GM08714 (cell line): Measurements from ENCODE around the gene ZDHHC8.

Experiments used
- H3K4me3 ChIP-seq: fragments of 200-500 bp; sonication (Bioruptor generic); 2 replicates; pipeline ENCODE4 v1.5.1; 2014; ENCODE audit warnings: mild to moderate bottlenecking, low read length, inconsistent platforms
- ZNF274 ChIP-seq: IDR thresholded peaks from 2 replicates; pipeline ENCODE4 v1.6.1; 2012; ENCODE audit warnings: mild to moderate bottlenecking, low read depth, low read length

The ZDHHC8 gene

GRCh38 chr22:20106849-20107237 lies 24.8 kb upstream of the ZDHHC8 start:
- no peak overlapping the region for H3K4me3 ChIP-seq
- TF ChIP-seq ZNF274: no peak

DNA sequence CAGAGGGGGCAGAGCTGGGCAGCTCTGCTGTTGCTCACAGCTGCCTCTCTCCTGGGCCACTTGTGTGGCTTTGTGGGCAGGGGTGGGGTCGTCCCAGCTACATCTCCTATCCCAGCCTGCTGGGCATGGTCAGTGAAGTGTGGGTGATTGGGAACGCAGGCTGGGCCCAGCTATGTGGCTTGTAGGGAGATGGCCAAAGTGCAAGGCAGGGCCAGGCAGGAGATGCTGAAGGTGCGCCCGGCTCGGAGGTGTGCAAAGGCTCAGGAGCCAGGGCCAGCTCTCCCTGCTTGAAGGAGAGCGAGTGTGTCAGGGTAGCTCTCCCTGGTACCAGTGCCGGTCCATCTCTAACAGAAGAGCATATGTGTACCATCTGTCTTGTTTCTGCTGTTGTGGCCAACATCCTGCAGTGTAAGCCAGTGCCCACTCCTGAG lies 24.1 kb upstream of the ZDHHC8 start:
- H3K4me3 ChIP-seq: no peak overlapping the region
- no peak for TF ChIP-seq ZNF274

GRCh38 chr22:20107951-20108756 lies 23.4 kb upstream of the ZDHHC8 start:
- TF ChIP-seq ZNF274: no peak
- no peak overlapping the region for H3K4me3 ChIP-seq

DNA sequence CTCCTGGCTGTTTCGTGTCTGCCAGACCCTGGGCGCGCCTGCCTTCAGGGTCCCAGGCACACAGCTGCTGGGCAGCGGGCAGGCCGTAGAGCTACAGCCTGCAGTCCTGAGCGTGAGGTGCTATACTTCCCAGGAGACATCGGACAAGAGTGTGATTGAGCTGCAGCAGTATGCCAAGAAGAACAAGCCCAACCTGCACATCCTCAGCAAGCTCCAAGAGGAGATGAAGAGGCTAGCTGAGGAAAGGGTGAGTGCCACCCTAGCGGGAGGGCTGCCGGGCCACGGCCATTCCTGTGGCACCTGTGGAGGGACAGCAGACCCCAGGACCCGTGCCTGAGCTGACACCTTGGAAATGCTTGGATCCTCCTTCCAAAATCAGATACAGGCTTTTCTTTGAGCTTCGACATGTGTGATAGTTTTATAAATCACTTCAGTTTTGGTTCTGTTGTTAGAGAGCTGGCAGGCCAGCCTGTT lies 22.8 kb upstream of the ZDHHC8 start:
- no peak for TF ChIP-seq ZNF274
- no peak overlapping the region for H3K4me3 ChIP-seq

DNA sequence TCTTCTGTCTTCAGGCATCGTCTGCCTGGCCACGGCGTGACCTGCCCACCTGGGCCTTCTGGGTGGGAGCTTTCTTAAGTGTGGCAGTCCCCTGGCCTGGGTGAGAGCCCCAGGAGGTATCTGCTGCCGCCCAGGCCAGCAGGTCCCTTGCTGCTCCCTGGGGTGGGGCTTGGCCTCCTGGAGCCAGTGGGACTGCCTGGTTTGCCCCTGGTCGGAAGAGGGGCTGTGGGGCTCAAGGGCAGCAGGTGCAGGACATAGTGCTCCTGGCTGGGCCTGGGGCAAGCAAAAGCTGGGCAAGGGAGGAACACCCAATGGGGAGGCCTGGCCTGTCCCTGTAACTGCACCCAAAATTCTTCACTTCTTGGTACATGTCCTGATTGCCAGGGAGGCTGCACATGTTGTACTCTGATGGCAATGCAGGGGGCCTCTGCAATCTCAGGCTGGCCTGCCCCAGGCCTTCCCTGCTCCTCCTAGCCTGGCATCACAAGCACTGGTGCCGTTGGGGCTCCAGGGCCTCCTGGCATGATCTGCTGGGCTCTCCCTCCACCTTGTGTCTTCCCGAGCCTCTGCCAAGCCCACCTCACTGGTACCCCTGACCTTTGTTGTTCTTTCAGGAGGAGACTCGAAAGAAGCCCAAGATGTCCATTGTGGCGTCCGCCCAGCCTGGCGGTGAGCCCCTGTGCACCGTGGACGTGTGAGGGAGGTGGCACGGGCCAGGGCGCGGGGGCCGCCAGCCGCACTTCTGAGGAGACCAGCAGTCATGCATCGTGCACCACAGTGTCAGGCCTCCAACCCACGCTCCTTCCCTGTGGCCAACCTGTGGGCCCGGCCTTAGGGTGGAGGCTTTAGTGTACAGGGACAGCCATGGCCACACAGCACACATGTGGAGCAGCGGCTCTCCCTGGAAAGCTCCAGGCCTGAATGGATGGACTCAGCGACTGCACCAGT lies 21.9 kb upstream of the ZDHHC8 start:
- no peak for TF ChIP-seq ZNF274
- H3K4me3 ChIP-seq: no peak overlapping the region

- no peak for TF ChIP-seq ZNF274
- H3K4me3 ChIP-seq: no peak overlapping the region
These were observed 21.1 kb upstream of the ZDHHC8 start for GRCh38 chr22:20110359-20110985.

DNA sequence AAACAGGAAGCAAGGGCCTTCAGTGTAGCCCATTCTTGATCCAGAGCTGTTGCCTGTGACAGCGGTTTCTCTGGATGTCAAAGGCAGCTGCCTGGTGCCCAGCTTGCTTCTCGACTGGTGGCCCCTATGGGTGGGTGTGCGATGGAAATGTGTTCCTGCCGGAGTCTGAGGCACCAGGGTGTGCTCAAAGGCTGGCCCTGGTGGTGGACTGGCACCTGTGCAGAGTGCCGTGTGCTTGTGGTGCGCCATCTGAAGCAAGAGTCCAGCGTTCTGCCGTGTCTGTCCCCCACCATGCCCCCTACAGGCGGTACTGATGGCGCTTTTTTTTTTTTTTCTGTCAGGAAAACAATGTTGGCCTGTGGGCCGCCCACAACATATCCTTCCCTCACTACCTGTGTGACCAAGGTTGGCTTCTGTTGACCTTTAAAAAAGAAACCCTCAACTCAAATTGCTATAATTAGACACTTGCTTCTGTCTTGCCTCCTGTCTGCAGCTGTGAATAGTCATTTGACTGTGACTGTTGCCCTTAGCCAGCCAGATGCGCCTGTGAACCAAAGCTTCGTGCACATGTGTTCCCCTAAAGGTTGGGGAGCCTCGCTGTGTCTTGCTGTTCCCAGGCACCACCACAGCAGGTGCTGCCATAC lies 20.4 kb upstream of the ZDHHC8 start:
- TF ChIP-seq ZNF274: no peak
- H3K4me3 ChIP-seq: no peak overlapping the region

GRCh38 chr22:20111689-20112622 lies 19.6 kb upstream of the ZDHHC8 start:
- no peak overlapping the region for H3K4me3 ChIP-seq
- no peak for TF ChIP-seq ZNF274

GRCh38 chr22:20112623-20113511 lies 18.7 kb upstream of the ZDHHC8 start:
- H3K4me3 ChIP-seq: no peak overlapping the region
- no peak for TF ChIP-seq ZNF274

- TF ChIP-seq ZNF274: no peak
- H3K4me3 ChIP-seq: no peak overlapping the region
These were observed 17.9 kb upstream of the ZDHHC8 start for GRCh38 chr22:20113551-20114310.
